Measurements from ENCODE around the gene DYRK1A.

DYRK1A gene

GRCh38 chr21:37342046-37342632 lies 24.4 kb upstream of the DYRK1A start:
- Histone ChIP-seq H3K9ac (ENCODE audit: low read length) (no peak overlapping the region), H3K4me1 (ENCODE audit: control insufficient read depth, insufficient read depth, low read length) (peaks cover 10% of the 10 kb centered on the region), H3K4me3 (ENCODE audit: low read length) (no peak overlapping the region), H3K27ac (ENCODE audit: low read depth, low read length) (no peak overlapping the region), H3K36me3 (ENCODE audit: control insufficient read depth, insufficient read depth, low read length) (no peaks in the 10 kb centered on the region), H3K27me3 (ENCODE audit: control insufficient read depth, insufficient read depth, low read length) (no peaks in the 10 kb centered on the region)

- H3K27me3 ChIP-seq (ENCODE audit: control insufficient read depth, insufficient read depth, low read length), result no peaks in the 10 kb centered on the region
- no peaks in the 10 kb centered on the region for H3K4me1 ChIP-seq (ENCODE audit: control insufficient read depth, insufficient read depth, low read length)
- no peak overlapping the region for H3K27ac ChIP-seq (ENCODE audit: low read depth, low read length)
These were observed 19.6 kb upstream of the DYRK1A start for GRCh38 chr21:37346841-37347430.

DNA sequence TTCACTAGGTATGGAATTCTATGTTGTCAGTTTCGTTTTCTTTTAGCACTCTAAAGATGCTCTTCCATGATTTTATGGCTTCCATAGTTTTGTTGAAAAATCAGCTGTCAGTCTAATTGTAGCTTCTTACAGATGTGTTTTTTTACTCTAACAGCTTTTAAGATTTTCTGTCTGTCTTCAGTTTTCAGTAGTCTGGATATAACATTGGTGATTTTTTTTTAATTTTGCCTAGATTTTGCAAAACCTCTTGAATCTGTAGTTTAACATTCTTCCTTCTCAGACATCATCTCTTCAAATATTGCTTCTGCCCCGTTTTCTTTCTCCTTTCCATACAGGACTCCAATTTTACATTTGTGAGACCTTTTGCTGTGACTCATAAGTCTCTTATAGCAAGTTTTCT lies 17.9 kb upstream of the DYRK1A start:
- H3K4me3 ChIP-seq (ENCODE audit: low read length), result no peak overlapping the region
- H3K4me1 ChIP-seq (ENCODE audit: control insufficient read depth, insufficient read depth, low read length), result no peaks in the 10 kb centered on the region
- H3K36me3 ChIP-seq (ENCODE audit: control insufficient read depth, insufficient read depth, low read length), result no peaks in the 10 kb centered on the region
- H3K9ac ChIP-seq (ENCODE audit: low read length), result no peak overlapping the region
- H3K27me3 ChIP-seq (ENCODE audit: control insufficient read depth, insufficient read depth, low read length), result no peaks in the 10 kb centered on the region
- H3K27ac ChIP-seq (ENCODE audit: low read depth, low read length), result no peak overlapping the region

More at GRCh38 chr21:37346841-37347430, 19.6 kb upstream of the DYRK1A start:
- no peak overlapping the region for H3K4me3 ChIP-seq (ENCODE audit: low read length)
- no peak overlapping the region for H3K9ac ChIP-seq (ENCODE audit: low read length)
- no peaks in the 10 kb centered on the region for H3K36me3 ChIP-seq (ENCODE audit: control insufficient read depth, insufficient read depth, low read length)

GRCh38 chr21:37350472-37350871 lies 16.1 kb upstream of the DYRK1A start:
- H3K4me3 ChIP-seq (ENCODE audit: low read length), result no peak overlapping the region
- no peaks in the 10 kb centered on the region for H3K4me1 ChIP-seq (ENCODE audit: control insufficient read depth, insufficient read depth, low read length)
- H3K9ac ChIP-seq (ENCODE audit: low read length), result no peak overlapping the region
- no peak overlapping the region for H3K27ac ChIP-seq (ENCODE audit: low read depth, low read length)
- H3K27me3 ChIP-seq (ENCODE audit: control insufficient read depth, insufficient read depth, low read length), result no peaks in the 10 kb centered on the region
- H3K36me3 ChIP-seq (ENCODE audit: control insufficient read depth, insufficient read depth, low read length), result no peaks in the 10 kb centered on the region

DNA sequence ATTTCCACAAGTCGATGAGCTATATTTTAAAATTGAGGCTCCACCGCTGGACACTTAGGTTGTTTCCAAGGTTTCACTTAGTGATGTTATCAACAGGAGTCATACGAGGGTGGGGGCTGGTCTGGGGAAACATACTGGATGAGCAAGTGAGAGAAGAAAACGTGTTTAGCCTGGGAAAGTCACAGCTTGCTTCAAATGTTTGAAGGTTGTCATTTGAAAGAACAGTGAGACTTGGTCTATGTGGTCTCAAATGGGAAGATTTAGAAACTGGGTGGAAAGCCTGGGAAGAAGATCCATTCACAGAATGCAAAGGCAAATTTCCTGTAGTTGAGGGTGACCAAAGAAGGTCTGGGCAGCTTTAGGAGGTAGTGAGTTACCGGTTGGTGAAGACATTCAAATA lies 9.9 kb upstream of the DYRK1A start:
- no peaks in the 10 kb centered on the region for H3K4me1 ChIP-seq (ENCODE audit: control insufficient read depth, insufficient read depth, low read length)
- H3K4me3 ChIP-seq (ENCODE audit: low read length), result no peak overlapping the region
- H3K36me3 ChIP-seq (ENCODE audit: control insufficient read depth, insufficient read depth, low read length), result no peaks in the 10 kb centered on the region
- H3K27me3 ChIP-seq (ENCODE audit: control insufficient read depth, insufficient read depth, low read length), result no peaks in the 10 kb centered on the region
- no peak overlapping the region for H3K27ac ChIP-seq (ENCODE audit: low read depth, low read length)
- no peak overlapping the region for H3K9ac ChIP-seq (ENCODE audit: low read length)

DNA sequence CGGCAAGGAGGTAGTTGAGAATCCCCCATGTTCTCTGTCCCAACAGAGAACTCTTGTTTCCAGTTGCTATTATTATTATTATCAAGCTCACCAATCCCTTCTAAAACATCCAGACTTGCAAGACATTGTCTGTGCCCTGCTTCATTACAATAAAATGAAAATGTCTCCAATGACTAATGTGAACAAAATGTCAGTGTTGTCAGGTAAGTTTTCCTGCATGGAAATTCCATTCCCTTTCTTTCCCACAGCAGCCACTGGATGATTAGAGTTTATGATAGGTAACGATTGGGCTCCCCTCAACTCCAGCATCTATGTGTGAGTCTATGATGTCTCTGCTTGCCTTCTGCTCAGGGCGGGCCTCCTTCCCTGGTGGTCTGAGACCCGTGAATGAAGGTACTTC lies 8.9 kb upstream of the DYRK1A start:
- Histone ChIP-seq H3K36me3 (ENCODE audit: control insufficient read depth, insufficient read depth, low read length) (no peaks in the 10 kb centered on the region), H3K9ac (ENCODE audit: low read length) (no peak overlapping the region), H3K4me3 (ENCODE audit: low read length) (no peak overlapping the region), H3K4me1 (ENCODE audit: control insufficient read depth, insufficient read depth, low read length) (no peaks in the 10 kb centered on the region), H3K27me3 (ENCODE audit: control insufficient read depth, insufficient read depth, low read length) (no peaks in the 10 kb centered on the region), H3K27ac (ENCODE audit: low read depth, low read length) (no peak overlapping the region)

- Histone ChIP-seq H3K4me3 (ENCODE audit: low read length) (no peak overlapping the region), H3K36me3 (ENCODE audit: control insufficient read depth, insufficient read depth, low read length) (no peaks in the 10 kb centered on the region), H3K27ac (ENCODE audit: low read depth, low read length) (no peak overlapping the region), H3K27me3 (ENCODE audit: control insufficient read depth, insufficient read depth, low read length) (no peaks in the 10 kb centered on the region), H3K4me1 (ENCODE audit: control insufficient read depth, insufficient read depth, low read length) (no peaks in the 10 kb centered on the region), H3K9ac (ENCODE audit: low read length) (no peak overlapping the region)
These were observed 8.2 kb upstream of the DYRK1A start for GRCh38 chr21:37358397-37358796.

DNA sequence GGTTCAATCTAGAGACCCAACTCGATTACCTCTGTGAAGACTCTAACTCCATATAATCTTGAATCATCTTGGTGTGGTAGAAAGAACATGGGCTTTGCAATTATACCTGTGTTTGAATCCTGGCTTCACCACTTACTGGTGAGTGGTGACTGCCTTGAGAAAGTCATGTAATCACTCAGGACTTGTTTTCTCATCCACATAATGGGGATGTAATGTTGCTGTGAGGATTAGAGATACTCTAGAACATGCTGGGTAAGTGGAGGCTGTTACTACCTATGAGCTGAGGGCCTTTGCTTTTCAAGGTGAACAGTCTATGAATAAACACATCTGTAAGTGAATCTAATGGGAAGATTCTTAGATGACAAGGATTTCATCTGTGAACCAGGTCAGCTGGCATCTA lies 2.6 kb upstream of the DYRK1A start:
- Histone ChIP-seq H3K36me3 (ENCODE audit: control insufficient read depth, insufficient read depth, low read length) (no peaks in the 10 kb centered on the region), H3K27ac (ENCODE audit: low read depth, low read length) (no peak overlapping the region), H3K4me1 (ENCODE audit: control insufficient read depth, insufficient read depth, low read length) (peaks cover 8% of the 10 kb centered on the region), H3K4me3 (ENCODE audit: low read length) (no peak overlapping the region), H3K9ac (ENCODE audit: low read length) (no peak overlapping the region), H3K27me3 (ENCODE audit: control insufficient read depth, insufficient read depth, low read length) (no peaks in the 10 kb centered on the region)

DNA sequence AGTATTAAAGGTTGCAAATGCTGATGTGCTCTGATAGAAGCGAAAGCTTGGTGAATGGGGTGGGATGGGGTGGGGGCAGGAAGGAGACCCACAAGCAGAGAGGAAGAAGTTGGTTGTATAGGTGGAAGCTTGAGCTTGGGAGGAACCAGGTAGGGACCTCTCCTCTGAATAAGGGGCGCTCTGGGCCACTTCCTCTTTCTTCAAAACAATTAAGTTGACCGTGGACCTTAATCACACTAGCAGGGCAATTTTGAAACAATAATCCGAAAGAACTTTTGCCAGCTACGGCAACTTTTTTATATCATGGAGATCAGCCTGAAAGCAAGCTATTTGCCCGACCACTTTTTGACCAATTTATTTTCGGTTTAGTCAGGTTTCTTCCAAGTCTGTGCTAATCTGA lies 1.9 kb upstream of the DYRK1A start:
- Histone ChIP-seq H3K4me1 (ENCODE audit: control insufficient read depth, insufficient read depth, low read length) (peaks cover 14% of the 10 kb centered on the region), H3K36me3 (ENCODE audit: control insufficient read depth, insufficient read depth, low read length) (no peaks in the 10 kb centered on the region), H3K4me3 (ENCODE audit: low read length) (no peak overlapping the region), H3K9ac (ENCODE audit: low read length) (no peak overlapping the region), H3K27me3 (ENCODE audit: control insufficient read depth, insufficient read depth, low read length) (no peaks in the 10 kb centered on the region), H3K27ac (ENCODE audit: low read depth, low read length) (peak overlapping the region; percentile 97)

GRCh38 chr21:37365517-37366481 lies 774 bp upstream of the DYRK1A start:
- peaks cover 21% of the 10 kb centered on the region for H3K4me1 ChIP-seq (ENCODE audit: control insufficient read depth, insufficient read depth, low read length)
- peak overlapping the region; percentile 93 for H3K9ac ChIP-seq (ENCODE audit: low read length)
- H3K27me3 ChIP-seq (ENCODE audit: control insufficient read depth, insufficient read depth, low read length), result no peaks in the 10 kb centered on the region
- H3K27ac ChIP-seq (ENCODE audit: low read depth, low read length), result peak overlapping the region; percentile 99
- peak overlapping the region; percentile 97 for H3K4me3 ChIP-seq (ENCODE audit: low read length)
- no peaks in the 10 kb centered on the region for H3K36me3 ChIP-seq (ENCODE audit: control insufficient read depth, insufficient read depth, low read length)

DNA sequence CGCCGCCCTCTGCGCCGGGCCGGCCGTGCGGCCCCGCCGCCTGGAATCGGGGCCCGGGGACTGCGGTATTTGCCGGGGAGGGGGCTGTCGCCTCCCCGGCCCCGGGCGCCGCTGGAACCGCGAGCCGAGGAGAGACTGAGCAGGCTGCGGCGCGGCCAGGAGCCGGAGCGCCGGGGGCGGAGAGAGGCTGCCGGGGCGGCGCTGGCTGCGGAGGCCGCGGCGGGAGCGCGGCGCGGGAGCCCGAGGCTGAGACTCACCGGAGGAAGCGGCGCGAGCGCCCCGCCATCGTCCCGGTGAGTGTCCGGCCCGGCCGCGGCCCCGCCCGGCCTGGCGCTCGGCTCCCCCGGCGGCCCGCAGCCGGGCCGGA lies 746 bp downstream of the DYRK1A start:
- H3K27ac ChIP-seq (ENCODE audit: low read depth, low read length), result peak overlapping the region; percentile 99
- H3K4me1 ChIP-seq (ENCODE audit: control insufficient read depth, insufficient read depth, low read length), result peaks cover 21% of the 10 kb centered on the region
- H3K4me3 ChIP-seq (ENCODE audit: low read length), result peak overlapping the region; percentile 81
- peak overlapping the region; percentile 83 for H3K9ac ChIP-seq (ENCODE audit: low read length)
- no peaks in the 10 kb centered on the region for H3K27me3 ChIP-seq (ENCODE audit: control insufficient read depth, insufficient read depth, low read length)
- H3K36me3 ChIP-seq (ENCODE audit: control insufficient read depth, insufficient read depth, low read length), result no peaks in the 10 kb centered on the region

DNA sequence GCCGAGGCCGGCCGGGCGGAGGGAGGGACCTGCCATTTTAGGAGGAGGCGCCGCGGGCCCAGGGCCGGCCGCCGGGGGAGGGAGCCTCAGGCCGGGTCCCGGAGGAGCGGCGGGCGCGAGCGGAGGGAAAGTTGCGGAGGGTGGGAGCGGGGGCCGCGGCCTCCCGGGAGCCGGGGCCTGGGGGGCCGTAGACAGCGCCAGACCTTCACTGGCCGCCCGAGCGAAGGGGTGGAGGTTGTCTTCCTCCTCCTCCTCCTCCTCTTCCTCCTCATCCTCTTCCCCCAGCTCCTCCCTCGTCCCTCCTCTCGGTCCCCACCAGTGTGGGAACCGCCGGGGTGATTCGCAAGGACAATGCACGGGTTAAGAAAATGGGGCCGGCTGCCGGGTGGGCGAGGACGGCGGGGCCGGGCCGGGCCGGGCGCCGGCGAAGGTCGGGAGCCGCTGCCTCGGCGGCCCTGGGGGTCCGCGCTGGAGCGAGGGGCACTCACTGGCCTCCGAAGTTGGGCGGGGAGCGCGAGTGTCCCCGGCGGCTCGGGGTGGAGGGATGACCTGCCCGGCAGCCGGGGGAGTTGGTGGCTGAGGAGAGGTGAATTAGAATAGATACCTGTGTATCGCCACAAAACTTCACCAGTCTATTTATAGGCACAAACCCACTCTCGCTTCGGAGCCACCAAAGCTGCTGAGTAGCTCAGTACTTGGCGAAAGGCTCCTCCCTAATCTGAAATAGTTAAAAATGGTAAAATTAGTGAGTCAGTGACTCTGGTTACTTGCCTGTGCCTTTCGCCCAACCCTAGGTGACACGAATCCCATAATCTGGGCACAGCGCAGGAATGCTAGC lies 1.3 kb downstream of the DYRK1A start:
- H3K4me1 ChIP-seq (ENCODE audit: control insufficient read depth, insufficient read depth, low read length), result peaks cover 21% of the 10 kb centered on the region
- H3K27me3 ChIP-seq (ENCODE audit: control insufficient read depth, insufficient read depth, low read length), result no peaks in the 10 kb centered on the region
- H3K27ac ChIP-seq (ENCODE audit: low read depth, low read length), result peak overlapping the region; percentile 99
- H3K4me3 ChIP-seq (ENCODE audit: low read length), result peak overlapping the region; percentile 81
- H3K9ac ChIP-seq (ENCODE audit: low read length), result peak overlapping the region; percentile 95
- H3K36me3 ChIP-seq (ENCODE audit: control insufficient read depth, insufficient read depth, low read length), result no peaks in the 10 kb centered on the region
